GM10248 (cell line): ENCODE results near the gene GINS2.

Experiments
- CTCF ChIA-PET: fragments of 300-600 bp; sonication (Branson Sonifier 250); formaldehyde crosslinking; extraction: SDS; loops from one replicate; lab custom pipeline; 2021; ENCODE audit warnings: antibody characterized with exemption; lab: Yijun Ruan, JAX
- POLR2A ChIA-PET: fragments of 350-650 bp; sonication (Branson Sonifier 250); formaldehyde crosslinking; extraction: SDS; loops from one replicate; lab custom pipeline; 2020; ENCODE audit warnings: antibody characterized with exemption; lab: Yijun Ruan, JAX
- DNase-seq: peaks from one replicate; pipeline ENCODE4 v3.0.0; 2012; ENCODE audit errors: extremely low spot score
- TF ChIP-seq, protein P1 (sequence below): IDR thresholded peaks from 2 replicates; pipeline ENCODE4 v1.5.1; 2012; ENCODE audit warnings: mild to moderate bottlenecking, low read depth; ENCODE audit errors: extremely low read depth, missing control alignments, control extremely low read depth

Gene GINS2

DNA sequence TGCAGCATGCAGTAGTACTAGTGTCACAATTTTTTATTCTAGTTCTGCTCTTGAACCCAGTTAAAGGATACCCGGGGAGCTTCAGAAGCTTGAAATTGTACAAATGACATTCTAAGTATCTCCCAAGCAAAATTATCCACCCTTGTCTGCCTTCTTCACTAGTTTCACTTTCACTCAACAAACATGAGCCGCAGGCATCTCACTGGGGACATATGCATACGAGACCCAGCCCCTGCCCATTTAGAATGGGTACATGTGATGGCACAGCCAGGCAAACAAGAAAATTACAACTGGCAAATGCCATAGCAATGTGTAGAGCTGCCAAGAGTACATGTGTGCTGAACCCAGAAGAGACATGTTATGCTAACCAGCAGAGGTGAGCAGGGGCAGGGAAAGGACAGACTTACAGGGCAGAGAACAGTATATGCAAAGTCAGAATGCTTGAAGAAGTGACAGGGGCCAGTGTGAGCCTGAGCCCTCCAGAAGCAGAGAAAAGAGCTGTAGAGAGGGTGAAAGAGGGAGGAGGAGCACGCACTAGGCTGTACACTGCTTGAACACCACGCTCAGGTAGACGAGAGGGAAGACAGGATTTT, 8.3 kb downstream of the GINS2 start:
- CTCF ChIA-PET: interaction anchor here (1.1 to 2.9 kb wide), 2 partner anchors 15 to 37 kb away, joined by 3 to 6 read pairs; no protein-coding TSS in a partner anchor
- POLR2A ChIA-PET: no interaction called here
- TF ChIP-seq, protein P1, sequence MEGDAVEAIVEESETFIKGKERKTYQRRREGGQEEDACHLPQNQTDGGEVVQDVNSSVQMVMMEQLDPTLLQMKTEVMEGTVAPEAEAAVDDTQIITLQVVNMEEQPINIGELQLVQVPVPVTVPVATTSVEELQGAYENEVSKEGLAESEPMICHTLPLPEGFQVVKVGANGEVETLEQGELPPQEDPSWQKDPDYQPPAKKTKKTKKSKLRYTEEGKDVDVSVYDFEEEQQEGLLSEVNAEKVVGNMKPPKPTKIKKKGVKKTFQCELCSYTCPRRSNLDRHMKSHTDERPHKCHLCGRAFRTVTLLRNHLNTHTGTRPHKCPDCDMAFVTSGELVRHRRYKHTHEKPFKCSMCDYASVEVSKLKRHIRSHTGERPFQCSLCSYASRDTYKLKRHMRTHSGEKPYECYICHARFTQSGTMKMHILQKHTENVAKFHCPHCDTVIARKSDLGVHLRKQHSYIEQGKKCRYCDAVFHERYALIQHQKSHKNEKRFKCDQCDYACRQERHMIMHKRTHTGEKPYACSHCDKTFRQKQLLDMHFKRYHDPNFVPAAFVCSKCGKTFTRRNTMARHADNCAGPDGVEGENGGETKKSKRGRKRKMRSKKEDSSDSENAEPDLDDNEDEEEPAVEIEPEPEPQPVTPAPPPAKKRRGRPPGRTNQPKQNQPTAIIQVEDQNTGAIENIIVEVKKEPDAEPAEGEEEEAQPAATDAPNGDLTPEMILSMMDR: no peak
- no peak for DNase-seq

DNA sequence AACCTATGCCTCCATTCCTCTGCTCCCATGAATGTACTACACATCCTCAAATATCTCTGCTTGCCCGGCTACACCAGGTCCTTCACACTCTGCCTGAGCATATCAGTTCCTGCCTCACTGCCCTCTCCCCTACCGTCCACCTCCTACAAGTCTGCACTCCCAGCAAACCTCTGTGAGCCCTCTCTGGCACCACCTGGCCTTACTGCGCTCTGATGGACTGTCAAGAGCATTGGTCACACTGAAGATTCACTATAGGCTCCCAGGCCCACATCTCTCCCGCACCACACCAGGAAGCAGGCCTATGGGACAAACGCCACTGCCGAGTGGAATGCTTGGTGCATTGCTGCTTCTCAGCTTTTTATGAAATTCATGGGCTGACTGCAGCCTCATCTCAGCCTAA, 8.9 kb downstream of the GINS2 start:
- DNase-seq: no peak
- ChIA-PET CTCF (interaction anchor here (1.1 to 2.9 kb wide), 2 partner anchors 14 to 37 kb away, joined by 3 to 6 read pairs; no protein-coding TSS in a partner anchor), POLR2A (no interaction called here)
- TF ChIP-seq, protein P1: no peak

DNA sequence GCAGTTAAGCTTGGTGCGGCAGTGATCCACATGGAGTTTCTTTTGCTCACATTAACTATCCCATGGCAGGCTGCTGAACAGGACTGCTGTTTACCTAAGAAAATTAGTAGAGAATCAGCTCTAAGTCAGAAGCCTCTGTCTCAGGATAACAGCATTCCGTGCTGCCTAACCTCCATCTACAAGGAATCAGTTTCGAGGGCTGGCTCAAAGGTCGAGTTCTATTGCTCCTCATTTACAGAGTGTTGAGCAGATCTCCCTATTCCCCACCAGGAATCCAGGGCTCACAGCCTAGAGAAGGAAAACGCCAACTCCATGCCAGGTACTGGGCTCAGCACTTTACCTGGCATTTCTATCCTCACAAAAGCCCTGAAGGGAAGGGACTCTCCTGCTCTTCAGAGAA, 9.9 kb downstream of the GINS2 start:
- ChIA-PET POLR2A (no interaction called here), CTCF (interaction anchor here (2.9 kb wide), 1 partner anchor 38 kb away, joined by 6 read pairs; no protein-coding TSS in a partner anchor)
- TF ChIP-seq, protein P1: no peak
- DNase-seq: no peak

DNA sequence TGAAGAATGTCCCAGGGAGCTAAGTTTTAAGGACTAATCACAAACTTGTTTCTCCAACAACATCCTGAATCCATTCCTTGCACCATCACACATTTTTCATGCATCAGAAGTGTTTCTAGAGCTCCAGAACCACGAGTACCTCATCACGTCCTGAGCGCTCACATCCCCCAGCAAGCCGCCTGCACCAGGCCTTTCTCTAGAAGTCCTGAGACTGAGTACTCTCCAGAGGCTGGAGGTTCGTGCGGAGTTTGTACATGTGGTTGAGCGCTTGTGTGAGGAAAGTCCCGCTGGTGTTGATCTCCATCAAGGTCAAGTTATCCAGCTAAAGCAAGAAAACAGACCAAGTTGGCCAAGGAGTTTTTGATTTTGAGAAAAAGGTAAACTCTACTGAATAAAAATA, 10.7 kb downstream of the GINS2 start:
- POLR2A ChIA-PET: no interaction called here

DNA sequence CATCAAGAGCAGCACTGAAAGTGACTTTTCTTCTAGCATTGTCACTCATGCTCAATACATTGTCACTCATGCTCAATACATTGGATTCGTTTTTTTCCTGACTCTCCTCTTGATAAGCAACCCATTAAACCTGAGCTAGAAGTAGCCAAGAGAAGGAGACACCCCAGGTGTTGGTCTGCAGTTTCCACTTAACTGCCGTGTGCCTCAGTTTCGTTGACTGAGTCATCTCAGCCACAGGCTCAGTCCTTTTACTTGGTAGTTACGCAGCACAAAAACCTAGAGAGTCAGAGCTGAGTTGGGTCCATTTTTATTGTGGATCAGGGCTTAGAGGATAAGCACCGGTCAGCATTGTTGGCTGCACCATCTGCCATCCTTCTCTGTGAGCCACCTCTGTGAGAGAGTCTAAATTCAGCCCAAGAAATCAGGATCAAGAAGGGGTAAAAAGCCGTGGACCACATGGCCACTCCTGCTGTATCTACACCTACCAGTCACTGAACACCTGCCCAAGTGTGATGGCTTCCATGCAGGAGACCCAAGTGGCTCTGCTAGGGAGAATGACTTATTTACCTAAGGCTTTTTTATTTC, 11.3 kb downstream of the GINS2 start:
- ChIA-PET POLR2A (no interaction called here), CTCF (interaction anchor here (1.0 to 6.0 kb wide), 4 partner anchors 20 to 83 kb away, joined by 3 to 28 read pairs (median 12); no protein-coding TSS in a partner anchor)
- TF ChIP-seq, protein P1: no peak
- no peak for DNase-seq

More for the DNA sequence above, 10.7 kb downstream of the GINS2 start:
- TF ChIP-seq, protein P1: no peak
- DNase-seq: no peak
- CTCF ChIA-PET: interaction anchor here (1.0 to 6.0 kb wide), 4 partner anchors 20 to 82 kb away, joined by 3 to 28 read pairs (median 12); no protein-coding TSS in a partner anchor

DNA sequence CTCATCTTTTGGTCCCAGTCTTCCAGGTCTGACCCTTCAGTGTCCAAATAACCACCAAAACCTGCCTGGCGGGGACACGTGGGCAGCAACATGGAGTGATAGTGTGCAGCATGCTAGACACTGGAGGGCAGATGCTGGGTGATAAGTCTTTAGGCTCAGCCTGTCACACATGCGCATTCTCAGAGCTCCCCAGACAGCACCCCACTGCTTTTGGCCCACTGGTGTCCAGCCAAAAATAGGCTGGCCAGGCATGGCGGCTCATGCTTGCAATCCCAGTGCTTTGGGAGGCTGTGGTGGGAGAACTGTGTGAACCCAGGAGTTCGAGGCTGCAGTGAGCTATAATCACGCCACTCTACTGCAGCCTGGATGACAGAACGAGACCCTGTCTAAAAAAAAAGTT, 12.3 kb downstream of the GINS2 start:
- POLR2A ChIA-PET: interaction anchor here (0.7 kb wide), 1 partner anchor 177 kb away, joined by 4 read pairs; no protein-coding TSS in a partner anchor
- DNase-seq: no peak
- TF ChIP-seq, protein P1: no peak
- CTCF ChIA-PET: interaction anchor here (1.2 to 6.0 kb wide), 9 partner anchors 14 to 123 kb away, joined by 3 to 28 read pairs (median 7); no protein-coding TSS in a partner anchor
